ENCODE measurements around the gene TMEM205.

GRCh38 chr19:11332822-11333221 lies 13.2 kb downstream of the TMEM205 start:
- TF ChIP-seq POLR2A (IDR thresholded peaks at IDR 0.05; ENCODE audit: low read length) (no peak), GATA1 (IDR thresholded peaks at IDR 0.05; ENCODE audit: low read depth, low read length) (no peak)
